K562 (cell line): Measurements from ENCODE around the gene EXOSC9. TPM values are rescaled to one million over a fixed set of nuclear protein-coding genes. Genes with fewer than 3 reads are reported as not detected.

Experiments
- ATAC-seq: fragments of 200-7000 bp; cut with Tn5 transposase; 3 replicates; pipeline ENCODE4 v1.9.1; 2020; ENCODE audit warnings: moderate library complexity
- BruUV-seq: library from RNA; stranded (reverse); fragments of 400-500 nt; replicated peaks from 2 replicates; lab custom pipeline; 2021; lab: Mats Ljungman, UMichigan
- CTCF ChIA-PET: fragments of 300-600 bp; formaldehyde crosslinking; extraction: SDS; loops from one replicate; lab custom pipeline; 2021; ENCODE audit warnings: low intra/inter-chr PET ratio; lab: Yijun Ruan, JAX
- POLR2A ChIA-PET: fragments of 300-600, 350-650 bp; sonication (Branson Sonifier 250); formaldehyde crosslinking; extraction: SDS; loops from one replicate; lab custom pipeline; 2021; ENCODE audit warnings: antibody characterized with exemption, inconsistent platforms; lab: Yijun Ruan, JAX
- DNase-seq, 4 experiments: peaks; one replicate each; pipeline versions ENCODE4 v3.0.0 to v3.0.0-alpha.2; 2011 to 2018; ENCODE audit warnings: low spot score in 3 of 4, mixed read lengths in 3 of 4; ENCODE audit errors: extremely low read depth in 1 of 4
- FAIRE-seq: peaks from 2 replicates; lab custom pipeline; 2011; peaks lifted over from hg19 to GRCh38; lab: Jason Lieb, UNC
- H2AFZ ChIP-seq: 2 replicates; pipeline ENCODE4 v1.6.0; 2011; ENCODE audit warnings: low read depth, low read length, control low read depth, inconsistent platforms
- H3K27ac ChIP-seq: fragments of 200-600 bp; 3 replicates; pipeline ENCODE4 v1.8.0; 2011; ENCODE audit warnings: low read depth, mild to moderate bottlenecking, control low read depth, inconsistent platforms, low read length, moderate library complexity, mixed read lengths; ENCODE audit errors: extremely low read depth
- H3K27me3 ChIP-seq, 2 experiments: fragments of 300-600 bp in 1 of 2; 2 replicates in 1 of 2; 3 replicates in 1 of 2; pipeline versions ENCODE4 v1.6.0 to v1.8.0; 2011; ENCODE audit warnings: inconsistent platforms in 2 of 2, low read length in 2 of 2, mild to moderate bottlenecking in 1 of 2, mixed read lengths in 1 of 2, moderate library complexity in 1 of 2; ENCODE audit not compliant: control insufficient read depth in 2 of 2, insufficient read depth in 2 of 2
- H3K36me3 ChIP-seq: fragments of 300-600 bp; 3 replicates; pipeline ENCODE4 v1.8.0; 2011; ENCODE audit warnings: mild to moderate bottlenecking, low read length, inconsistent platforms; ENCODE audit not compliant: control insufficient read depth, insufficient read depth
- H3K4me1 ChIP-seq, 2 experiments: fragments of 200-600 bp in 1 of 2; replicated peaks in 1 of 2; 2 replicates in 1 of 2; 3 replicates in 1 of 2; pipeline versions ENCODE4 v1.5.1 to v1.8.0; 2011; ENCODE audit warnings: inconsistent platforms in 2 of 2, low read length in 2 of 2, mild to moderate bottlenecking in 1 of 2, mixed read lengths in 1 of 2, moderate library complexity in 1 of 2; ENCODE audit not compliant: control insufficient read depth in 2 of 2, insufficient read depth in 2 of 2
- H3K4me2 ChIP-seq: 2 replicates; pipeline ENCODE4 v1.6.1; 2011; ENCODE audit warnings: low read length, control low read depth, inconsistent platforms, mixed read lengths; ENCODE audit not compliant: insufficient read depth
- H3K4me3 ChIP-seq: fragments of 200-600 bp; sonication (generic), shearing (Covaris generic); 2 replicates; pipeline ENCODE4 v1.5.1; 2016; ENCODE audit warnings: control low read depth, inconsistent platforms
- H3K79me2 ChIP-seq: fragments of 200-600 bp; 3 replicates; pipeline ENCODE4 v1.8.0; 2011; ENCODE audit warnings: low read length, inconsistent platforms; ENCODE audit not compliant: control insufficient read depth, insufficient read depth
- H3K9ac ChIP-seq, 2 experiments: 2 replicates each; pipeline versions ENCODE4 v1.6.0 to v1.6.1; 2011; ENCODE audit warnings: low read depth in 2 of 2, low read length in 2 of 2, control low read depth in 1 of 2, inconsistent platforms in 1 of 2, mild to moderate bottlenecking in 1 of 2, mixed read lengths in 1 of 2; ENCODE audit not compliant: insufficient read depth in 1 of 2
- H3K9me1 ChIP-seq: one replicate; pipeline ENCODE4 v1.6.0; 2011; ENCODE audit warnings: inconsistent platforms, mild to moderate bottlenecking, low read length, moderate library complexity; ENCODE audit not compliant: control insufficient read depth, insufficient read depth
- H3K9me3 ChIP-seq: replicated peaks from 2 replicates; pipeline ENCODE4 v1.5.1; 2011; ENCODE audit warnings: low read depth, low read length, inconsistent platforms; ENCODE audit not compliant: control insufficient read depth, insufficient read depth
- H4K20me1 ChIP-seq: replicated peaks from 2 replicates; pipeline ENCODE4 v1.6.1; 2011; ENCODE audit warnings: low read length, inconsistent platforms, mixed read lengths; ENCODE audit not compliant: control insufficient read depth, insufficient read depth
- HLTF ChIP-seq: fragments of 450-650 bp; IDR thresholded peaks from 2 replicates; pipeline ENCODE4 v1.6.1; 2016
- MCM7 ChIP-seq, 2 experiments: fragments of 450-650 bp; IDR thresholded peaks; 2 replicates each; pipeline ENCODE4 v1.6.1; 2016 to 2018
- PHF21A ChIP-seq: fragments of 450-650 bp; IDR thresholded peaks from 2 replicates; pipeline ENCODE4 v1.6.1; 2017; ENCODE audit warnings: low read depth, borderline replicate concordance
- PURB ChIP-seq: sonication (generic); formaldehyde crosslinking; IDR thresholded peaks from 2 replicates; pipeline ENCODE4 v1.9.0; 2021; ENCODE audit warnings: low read depth, mild to moderate bottlenecking, missing genetic modification reagents
- RBM34 ChIP-seq: fragments of 200-400 bp; formaldehyde crosslinking; IDR thresholded peaks from 2 replicates; pipeline ENCODE4 v1.6.1; 2018; ENCODE audit warnings: low read length, borderline replicate concordance; ENCODE audit not compliant: insufficient read depth
- RCOR1 ChIP-seq, 2 experiments: IDR thresholded peaks; 2 replicates each; pipeline ENCODE4 v1.6.1; 2012; ENCODE audit warnings: low read depth in 2 of 2, low read length in 2 of 2, borderline replicate concordance in 1 of 2, improper control_type of control experiment in 1 of 2
- SPI1 ChIP-seq: IDR thresholded peaks from 2 replicates; pipeline ENCODE4 v1.6.1; 2011; ENCODE audit warnings: low read depth, low read length, control low read depth, borderline replicate concordance
- TBL1XR1 ChIP-seq, 2 experiments: IDR thresholded peaks; 2 replicates each; pipeline ENCODE4 v1.6.1; 2012; ENCODE audit warnings: improper control_type of control experiment in 2 of 2, low read length in 2 of 2, mild to moderate bottlenecking in 1 of 2
- TCF7L2 ChIP-seq: fragments of 150-350 bp; IDR thresholded peaks from 2 replicates; pipeline ENCODE4 v1.6.1; 2016; ENCODE audit warnings: low read depth, mild to moderate bottlenecking, low read length, moderate library complexity
- ZNF41 ChIP-seq: fragments of 250-450 bp; sonication (Bioruptor Pico); conservative IDR thresholded peaks from 2 replicates; pipeline ENCODE4 v1.4.0; 2020; ENCODE audit warnings: mild to moderate bottlenecking
- ZNF57 ChIP-seq: fragments of 450-650 bp; formaldehyde crosslinking; IDR thresholded peaks from 2 replicates; pipeline ENCODE4 v1.4.0; 2020; ENCODE audit warnings: mild to moderate bottlenecking, moderate library complexity
- WGBS: fragments of 100-300 bp; shearing (Covaris generic); methylation state at CpG from one replicate; pipeline ENCODE4 v1.1.6; 2016; ENCODE audit warnings: low coverage, mixed read lengths; ENCODE audit not compliant: insufficient coverage; ENCODE audit errors: missing lambda C conversion rate; 5-methylcytosine and 5-hydroxymethylcytosine counted together
- in situ Hi-C: fragments of 300-500 bp; cut with MboI; formaldehyde crosslinking; loops from 4 replicates; pipeline ENCODE4 v1.15.0; 2018; ENCODE audit warnings: inconsistent platforms, mixed read lengths
- intact Hi-C: fragments of 100-400 bp; cut with micrococcal nuclease; formaldehyde crosslinking; loops from 2 replicates; pipeline ENCODE4 v1.14.2; 2022
- polyA plus RNA-seq, 8 experiments: library from polyadenylated mRNA; depleted of rRNA in 4 of 8; stranded (reverse) in 5 of 8; unstranded in 3 of 8; fragments of >200 nt; fragmentation: Nextera tagmentation in 2 of 8; fragmentation: Illumina TruSeq in 1 of 8; extraction: Ambion mirVana in 2 of 8; extraction: Trizol in 1 of 8; gene quantifications; 2 replicates each; pipeline versions ENCODE4 v1.2.1 to v1.2.3, GENCODE V29; 2011 to 2014; ENCODE audit warnings: inconsistent platforms in 1 of 8, missing spikeins in 1 of 8
- total RNA-seq, 7 experiments: library from RNA; depleted of rRNA in 6 of 7; stranded (reverse); fragments of >200 nt in 6 of 7; fragmentation: Illumina TruSeq in 2 of 7; extraction: Trizol in 2 of 7; gene quantifications; 2 replicates each; pipeline versions ENCODE4 v1.2.1 to v1.2.3, GENCODE V29; 2011 to 2021; ENCODE audit warnings: low replicate concordance in 1 of 7
- TF ChIP-seq, protein P1 (sequence below): fragments of 250-450 bp; sonication (Bioruptor Pico); IDR thresholded peaks from 2 replicates; pipeline ENCODE4 v1.6.1; 2021; ENCODE audit warnings: mild to moderate bottlenecking
- TF ChIP-seq, protein P2 (sequence below): fragments of 250-450 bp; sonication (Bioruptor Pico); IDR thresholded peaks from 2 replicates; pipeline ENCODE4 v1.8.0; 2021; ENCODE audit warnings: borderline replicate concordance, mild to moderate bottlenecking, moderate library complexity; ENCODE audit not compliant: poor library complexity, severe bottlenecking

The EXOSC9 gene
- total and polyA plus RNA-seq, 9 of the 15 experiments (the other 6 are each of a cell fraction or from before 2014, with no cell fraction given) = 64.7 to 166 (median 115) TPM

DNA sequence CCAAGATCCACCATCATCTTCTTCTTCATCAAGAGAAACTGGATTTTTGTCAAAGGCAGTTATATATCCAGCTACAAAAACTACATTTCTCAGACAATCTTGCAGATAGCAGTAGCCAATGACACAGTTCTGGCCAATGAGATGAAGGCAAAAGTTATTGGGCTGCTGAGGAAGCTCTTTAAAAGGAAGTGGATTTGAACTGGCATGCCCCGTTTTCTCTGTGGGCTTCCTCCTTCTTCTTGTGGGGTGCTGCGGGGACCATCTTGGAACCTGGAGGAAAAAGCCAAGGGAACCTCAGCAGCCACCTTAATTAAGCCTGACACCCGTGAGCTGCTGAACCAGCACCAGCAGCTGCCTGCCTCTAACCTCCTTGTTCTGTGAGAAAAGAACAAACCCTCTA is 40.9 kb upstream of the EXOSC9 start:
- Histone ChIP-seq H3K36me3 (no peaks in the 10 kb centered on the region), H3K9ac (no peak overlapping the region), H3K4me1 (peaks cover 0 to 8% of the 10 kb centered on the region in 2 experiments; a peak in 3 of 5 replicates), H3K4me3 (no peak overlapping the region), H3K4me2 (no peak overlapping the region), H3K27me3 (peaks cover 17 to 18% of the 10 kb centered on the region in 2 experiments; a peak in 4 of 5 replicates), H3K9me3 (no peaks in the 10 kb centered on the region), H4K20me1 (no peaks in the 10 kb centered on the region), H3K79me2 (no peaks in the 10 kb centered on the region), H3K9me1 (no peaks in the 10 kb centered on the region), H3K27ac (no peak overlapping the region), H2AFZ (0 out of 2 replicates have a peak overlapping the region, but pooled peaks have one; percentile 2)
- no TSS peak for BruUV-seq
- POLR2A ChIA-PET = no interaction called here
- TF ChIP-seq SPI1 = peak; percentile 57; the same call in 1 of the 2 replicates
- no peak for TF ChIP-seq MCM7 (IDR thresholded peaks at IDR 0.05)
- in situ Hi-C loops (no loop called here), intact Hi-C loops (no loop called here)
- DNase-seq (no peak), ATAC-seq (peak; percentile 34), FAIRE-seq (no peak)
- CTCF ChIA-PET = no interaction called here
- WGBS = 5% methylated on average over 2 of the region's 3 CpGs

DNA sequence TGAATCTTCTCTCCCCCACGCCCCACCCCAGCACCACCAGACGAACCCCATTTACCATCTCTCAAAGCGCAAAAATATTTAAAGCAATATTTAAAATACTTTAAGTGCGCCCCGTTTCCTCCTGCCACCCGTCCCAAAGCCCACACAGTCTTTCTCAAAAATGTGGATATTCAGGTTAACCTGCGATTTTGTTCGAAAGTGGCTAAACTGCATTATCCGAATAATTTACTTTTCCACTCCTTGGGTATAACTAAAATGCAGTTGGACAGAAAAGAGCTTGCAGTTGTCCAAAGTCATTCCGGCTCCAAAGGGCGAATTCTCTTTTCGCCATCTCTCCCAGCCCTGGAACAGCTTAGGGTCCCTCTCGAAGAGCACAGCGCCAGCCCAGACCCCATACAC is 36.8 kb upstream of the EXOSC9 start:
- peaks cover 39 to 44% of the 10 kb centered on the region in 2 experiments for H3K27me3 ChIP-seq
- no peak overlapping the region for H3K9ac ChIP-seq
- FAIRE-seq (no peak), DNase-seq (no peak), ATAC-seq (no peak)
- intact Hi-C loops (no loop called here), in situ Hi-C loops (no loop called here)
- no peaks in the 10 kb centered on the region for H3K9me1 ChIP-seq
- no peaks in the 10 kb centered on the region for H3K9me3 ChIP-seq
- H3K4me1 ChIP-seq = peaks cover 0 to 10% of the 10 kb centered on the region in 2 experiments; a peak in 3 of 5 replicates
- WGBS = 17% methylated on average over 12 of the region's 14 CpGs
- no TSS peak for BruUV-seq
- H3K79me2 ChIP-seq = no peaks in the 10 kb centered on the region
- H4K20me1 ChIP-seq = no peaks in the 10 kb centered on the region
- H3K27ac ChIP-seq = no peak overlapping the region
- no peak overlapping the region for H3K4me2 ChIP-seq
- POLR2A ChIA-PET = interaction anchor here (1.0 to 1.1 kb wide), 2 partner anchors 8 to 13 kb away, joined by 4 to 5 read pairs; no protein-coding TSS in a partner anchor
- H2AFZ ChIP-seq = 0 out of 2 replicates have a peak overlapping the region, but pooled peaks have one; percentile 8
- CTCF ChIA-PET = no interaction called here
- no peak overlapping the region for H3K4me3 ChIP-seq
- no peaks in the 10 kb centered on the region for H3K36me3 ChIP-seq
- no peak for TF ChIP-seq ZNF41 (CRISPR knock-in tag)
- TF ChIP-seq ZNF57 (CRISPR knock-in tag) = no peak
- no peak for TF ChIP-seq HLTF
- TF ChIP-seq, protein P1, sequence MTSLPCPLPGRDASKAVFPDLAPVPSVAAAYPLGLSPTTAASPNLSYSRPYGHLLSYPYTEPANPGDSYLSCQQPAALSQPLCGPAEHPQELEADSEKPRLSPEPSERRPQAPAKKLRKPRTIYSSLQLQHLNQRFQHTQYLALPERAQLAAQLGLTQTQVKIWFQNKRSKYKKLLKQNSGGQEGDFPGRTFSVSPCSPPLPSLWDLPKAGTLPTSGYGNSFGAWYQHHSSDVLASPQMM (CRISPR knock-in tag) = no peak
- TF ChIP-seq RCOR1 (IDR thresholded peaks at IDR 0.05; ENCODE audit: borderline replicate concordance in 1 of 2, low read depth in 2 of 2, low read length in 2 of 2) = no peak
- no peak for TF ChIP-seq RBM34
- no peak for TF ChIP-seq TCF7L2
- TF ChIP-seq, protein P2, sequence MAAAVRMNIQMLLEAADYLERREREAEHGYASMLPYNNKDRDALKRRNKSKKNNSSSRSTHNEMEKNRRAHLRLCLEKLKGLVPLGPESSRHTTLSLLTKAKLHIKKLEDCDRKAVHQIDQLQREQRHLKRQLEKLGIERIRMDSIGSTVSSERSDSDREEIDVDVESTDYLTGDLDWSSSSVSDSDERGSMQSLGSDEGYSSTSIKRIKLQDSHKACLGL (CRISPR knock-in tag) = no peak
- TF ChIP-seq TBL1XR1 (IDR thresholded peaks at IDR 0.05; ENCODE audit: low read length in 2 of 2) = no peak
- no peak for TF ChIP-seq PURB
- no peak for TF ChIP-seq PHF21A
